HG03066 (cell line): ENCODE data around the gene RANBP2.
A peak's percentile ranks its signal among the peaks of the same experiment; 100 is the strongest.
"Not testable (repeated sequence)": the region's sequence is repeated elsewhere in the genome, so short reads cannot be mapped to it uniquely, and the experiment has no call there.

Experiments used
- ATAC-seq: cut with Tn5 transposase; IDR thresholded peaks from one replicate; pipeline ENCODE4 v1.9.1; 2021; ENCODE audit warnings: low read depth; ENCODE audit not compliant: unreplicated experiment

The RANBP2 gene

GRCh38 chr2:108767859-108768258 lies 48.6 kb downstream of the RANBP2 start:
- ATAC-seq = not testable (repeated sequence)

GRCh38 chr2:108776475-108776874 lies 57.2 kb downstream of the RANBP2 start:
- peak; percentile 79 for ATAC-seq

GRCh38 chr2:108778857-108779256 lies 59.6 kb downstream of the RANBP2 start:
- no peak for ATAC-seq

- ATAC-seq = no peak
Measured at GRCh38 chr2:108786008-108786353, 66.7 kb downstream of the RANBP2 start.

- ATAC-seq = peak; percentile 96
Measured at GRCh38 chr2:108786354-108787215, 67.3 kb downstream of the RANBP2 start, which contains the start of gene CCDC138. Gene CCDC138 (plus strand): TSS chr2:108786771. CDS start chr2:108786823, 52 bp downstream.

GRCh38 chr2:108787216-108787541 lies 67.9 kb downstream of the RANBP2 start:
- ATAC-seq = no peak

- no peak for ATAC-seq
Measured at GRCh38 chr2:108803045-108803736, 83.9 kb downstream of the RANBP2 start.

GRCh38 chr2:108805032-108805431 lies 85.8 kb downstream of the RANBP2 start:
- no peak for ATAC-seq

- no peak for ATAC-seq
Measured at GRCh38 chr2:108805782-108806181, 86.5 kb downstream of the RANBP2 start.

GRCh38 chr2:108806371-108807113 lies 87.3 kb downstream of the RANBP2 start:
- ATAC-seq = no peak

GRCh38 chr2:108809936-108810335 lies 90.7 kb downstream of the RANBP2 start:
- no peak for ATAC-seq

- no peak for ATAC-seq
Measured at GRCh38 chr2:108810993-108811957, 92.0 kb downstream of the RANBP2 start.

GRCh38 chr2:108813732-108814131 lies 94.5 kb downstream of the RANBP2 start:
- no peak for ATAC-seq

- no peak for ATAC-seq
Measured at GRCh38 chr2:108820482-108820881, 101.2 kb downstream of the RANBP2 start.

- no peak for ATAC-seq
Measured at GRCh38 chr2:108823286-108823685, 104.0 kb downstream of the RANBP2 start.

- no peak for ATAC-seq
Measured at GRCh38 chr2:108824316-108825070, 105.2 kb downstream of the RANBP2 start.

GRCh38 chr2:108825254-108825653 lies 106.0 kb downstream of the RANBP2 start:
- no peak for ATAC-seq

- ATAC-seq = no peak
Measured at GRCh38 chr2:108825736-108826135, 106.5 kb downstream of the RANBP2 start.

GRCh38 chr2:108829578-108830310 lies 110.5 kb downstream of the RANBP2 start:
- ATAC-seq = no peak
